Measurements from ENCODE around the gene KPNB1.

- TF ChIP-seq POLR2AphosphoS5 (IDR thresholded peaks at IDR 0.05; ENCODE audit: low read depth, low read length) (no peak), CTCF (IDR thresholded peaks at IDR 0.05; ENCODE audit: control extremely low read depth in 1 of 3, insufficient read depth in 1 of 3, low read depth in 1 of 3, low read length in 3 of 3) (no peak), SP1 (IDR thresholded peaks at IDR 0.05; ENCODE audit: low read depth, low read length) (no peak), ZNF274 (IDR thresholded peaks at IDR 0.05; ENCODE audit: borderline replicate concordance, extremely low read depth, low read length) (no peak), RAD21 (IDR thresholded peaks at IDR 0.05 in 1 of 2, conservative IDR thresholded peaks at IDR 0.05 in 1 of 2; ENCODE audit: low read depth in 2 of 2, low read length in 2 of 2) (no peak), POLR2A (IDR thresholded peaks at IDR 0.05; ENCODE audit: control extremely low read depth in 1 of 2, low read depth in 2 of 2, low read length in 2 of 2) (no peak), YY1 (IDR thresholded peaks at IDR 0.05; ENCODE audit: low read depth, low read length) (no peak), EZH2 (IDR thresholded peaks at IDR 0.05; ENCODE audit: low read depth, low read length, severe bottlenecking) (no peak), CHD7 (IDR thresholded peaks at IDR 0.05; ENCODE audit: insufficient replicate concordance, low read length) (no peak), HDAC2 (IDR thresholded peaks at IDR 0.05; ENCODE audit: borderline replicate concordance in 1 of 2, low read depth in 2 of 2, low read length in 2 of 2) (no peak), EP300 (IDR thresholded peaks at IDR 0.05; ENCODE audit: borderline replicate concordance in 1 of 2, low read depth in 2 of 2, low read length in 2 of 2) (no peak), HDAC6 (IDR thresholded peaks at IDR 0.05; ENCODE audit: low read depth, low read length) (no peak)
Measured at GRCh38 chr17:47715669-47716325, 66.1 kb downstream of the KPNB1 start.
